SH-SY5Y (cell line): ENCODE measurements around the gene TNIP3.

Experiments
- GATA2 ChIP-seq: IDR thresholded peaks from 2 replicates; pipeline ENCODE4 v1.6.1; 2011; ENCODE audit warnings: mild to moderate bottlenecking, low read depth, low read length
- GATA3 ChIP-seq: IDR thresholded peaks from 2 replicates; pipeline ENCODE4 v1.6.1; 2011; ENCODE audit warnings: low read depth, mild to moderate bottlenecking, low read length, moderate library complexity

DNA sequence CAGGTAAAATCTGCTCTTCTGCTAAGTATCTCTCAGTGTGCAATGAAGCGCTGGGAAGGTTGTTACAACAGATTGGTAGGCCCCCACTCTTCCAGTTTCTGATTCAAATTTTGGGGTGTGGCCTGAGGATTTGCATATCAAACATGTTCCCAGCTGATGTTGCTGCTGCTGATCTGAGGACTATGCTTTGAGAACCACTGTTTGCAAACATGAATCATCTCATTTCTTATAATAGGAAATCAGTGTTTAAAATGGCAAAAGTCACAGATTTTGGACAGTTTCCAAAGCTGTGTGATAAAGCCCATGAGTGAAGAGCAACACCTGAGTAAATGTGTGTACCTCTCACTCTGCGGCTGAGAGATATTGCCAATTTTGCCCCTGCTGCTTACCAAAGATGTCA lies 55.6 kb downstream of the TNIP3 start:
- TF ChIP-seq GATA3 (no peak), GATA2 (no peak)
